CD4-positive, CD25-positive, alpha-beta regulatory T cell (primary cell): Measurements from ENCODE around the gene ASTN2. TPM values are rescaled to one million over a fixed set of nuclear protein-coding genes. Genes with fewer than 3 reads are reported as not detected.

ENCODE experiments used
- ATAC-seq, 2 donors: fragments of 150-1000 bp; cut with Tn5 transposase; one replicate each; pipeline ENCODE4 v1.10.0; 2021; ENCODE audit warnings: low read depth in 2 of 2, moderate number of reproducible peaks in 2 of 2, moderate library complexity in 1 of 2
- DNase-seq, 3 donors: peaks; one replicate each; pipeline versions ENCODE4 v3.0.0 to v3.0.0-alpha.2; 2012 to 2022; ENCODE audit warnings: mixed read lengths in 1 of 3
- H3K27ac ChIP-seq: one replicate; pipeline ENCODE4 v1.7.0; 2013; ENCODE audit warnings: mild to moderate bottlenecking, low read length; ENCODE audit not compliant: insufficient read depth, poor library complexity, severe bottlenecking
- H3K27me3 ChIP-seq: one replicate; pipeline ENCODE4 v1.7.0; 2013; ENCODE audit warnings: low read length; ENCODE audit not compliant: control insufficient read depth, insufficient read depth
- H3K36me3 ChIP-seq: one replicate; pipeline ENCODE4 v1.7.0; 2013; ENCODE audit warnings: mild to moderate bottlenecking, low read length, moderate library complexity; ENCODE audit not compliant: control insufficient read depth, insufficient read depth
- H3K4me1 ChIP-seq: 2 replicates; pipeline ENCODE4 v1.7.0; 2013; ENCODE audit warnings: mild to moderate bottlenecking, low read length; ENCODE audit not compliant: insufficient read depth, control insufficient read depth, poor library complexity, severe bottlenecking
- H3K4me3 ChIP-seq: one replicate; pipeline ENCODE4 v1.7.0; 2013; ENCODE audit warnings: low read depth, mild to moderate bottlenecking, low read length, moderate library complexity
- H3K9me3 ChIP-seq, 2 experiments: 1 replicate in 1 of 2; 2 replicates in 1 of 2; pipeline ENCODE4 v1.7.0; 2013; ENCODE audit warnings: low read length in 2 of 2, mild to moderate bottlenecking in 1 of 2, moderate library complexity in 1 of 2; ENCODE audit not compliant: control insufficient read depth in 2 of 2
- H3K27ac Mint-ChIP-seq, 3 donors: one replicate each; pipeline ENCODE4 v1.8.0; 2020 to 2022; ENCODE audit warnings: mild to moderate bottlenecking in 3 of 3, mixed read lengths in 3 of 3, moderate library complexity in 2 of 3
- H3K27me3 Mint-ChIP-seq: one replicate; pipeline ENCODE4 v1.8.0; 2022; ENCODE audit warnings: mild to moderate bottlenecking, mixed read lengths
- H3K36me3 Mint-ChIP-seq: one replicate; pipeline ENCODE4 v1.8.0; 2020; ENCODE audit warnings: mixed read lengths
- H3K4me1 Mint-ChIP-seq, 4 donors: one replicate each; pipeline ENCODE4 v1.8.0; 2020 to 2022; ENCODE audit warnings: mixed read lengths in 4 of 4, mild to moderate bottlenecking in 1 of 4
- H3K4me3 Mint-ChIP-seq, 4 donors: one replicate each; pipeline ENCODE4 v1.8.0; 2020 to 2022; ENCODE audit warnings: mild to moderate bottlenecking in 4 of 4, mixed read lengths in 4 of 4, moderate library complexity in 3 of 4
- H3K9me3 Mint-ChIP-seq, 7 donors: one replicate each; pipeline ENCODE4 v1.8.0; 2020 to 2022; ENCODE audit warnings: mixed read lengths in 7 of 7, mild to moderate bottlenecking in 3 of 7, moderate library complexity in 2 of 7
- polyA plus RNA-seq, 4 donors: library from polyadenylated mRNA; unstranded; fragments of 300-500 nt; fragmentation: Illumina TruSeq; gene quantifications; one replicate each; pipeline ENCODE4 v1.2.3, GENCODE V29; 2021
- total RNA-seq: library from RNA; stranded (reverse); gene quantifications from one replicate; pipeline ENCODE4 v1.2.3, GENCODE V29; 2022

Gene ASTN2
- total and polyA plus RNA-seq, 5 donors from 2014 or later = 5.0 to 9.9 (median 7.4) TPM

GRCh38 chr9:116479967-116480366 lies 934.9 kb downstream of the ASTN2 start:
- H3K9me3 Mint-ChIP-seq = peaks cover 0 to 2% (median 0%) of the 10 kb centered on the region in 7 donors
- Histone ChIP-seq H3K36me3 (no peaks in the 10 kb centered on the region), H3K4me3 (no peak overlapping the region), H3K9me3 (no peaks in the 10 kb centered on the region), H3K27me3 (no peaks in the 10 kb centered on the region), H3K4me1 (no peaks in the 10 kb centered on the region), H3K27ac (no peak overlapping the region)
- H3K27me3 Mint-ChIP-seq = no peaks in the 10 kb centered on the region
- H3K4me3 Mint-ChIP-seq = no peak overlapping the region
- ATAC-seq (no peak), DNase-seq (no peak)
- H3K27ac Mint-ChIP-seq = no peak overlapping the region
- no peaks in the 10 kb centered on the region for H3K4me1 Mint-ChIP-seq
- peaks cover 43% of the 10 kb centered on the region for H3K36me3 Mint-ChIP-seq

GRCh38 chr9:116479056-116479544 lies 935.8 kb downstream of the ASTN2 start:
- no peaks in the 10 kb centered on the region for H3K36me3 ChIP-seq
- H3K4me1 ChIP-seq = no peaks in the 10 kb centered on the region
- H3K4me1 Mint-ChIP-seq = no peaks in the 10 kb centered on the region
- no peak for ATAC-seq
- no peak for DNase-seq
- H3K4me3 Mint-ChIP-seq = no peak overlapping the region
- H3K9me3 ChIP-seq = no peaks in the 10 kb centered on the region
- H3K27me3 Mint-ChIP-seq = no peaks in the 10 kb centered on the region
- no peak overlapping the region for H3K27ac Mint-ChIP-seq
- no peak overlapping the region for H3K4me3 ChIP-seq
- H3K36me3 Mint-ChIP-seq = peaks cover 38% of the 10 kb centered on the region
- no peak overlapping the region for H3K27ac ChIP-seq
- peaks cover 0 to 2% (median 0%) of the 10 kb centered on the region in 7 donors for H3K9me3 Mint-ChIP-seq
- no peaks in the 10 kb centered on the region for H3K27me3 ChIP-seq

- Mint-ChIP-seq H3K27ac (no peak overlapping the region), H3K27me3 (no peaks in the 10 kb centered on the region), H3K4me3 (no peak overlapping the region), H3K36me3 (peaks cover 33% of the 10 kb centered on the region), H3K9me3 (peaks cover 0 to 2% (median 0%) of the 10 kb centered on the region in 7 donors), H3K4me1 (no peaks in the 10 kb centered on the region)
- H3K4me1 ChIP-seq = no peaks in the 10 kb centered on the region
- H3K27me3 ChIP-seq = no peaks in the 10 kb centered on the region
- no peak overlapping the region for H3K4me3 ChIP-seq
- no peak overlapping the region for H3K27ac ChIP-seq
- DNase-seq = no peak
- ATAC-seq = no peak
- no peaks in the 10 kb centered on the region for H3K36me3 ChIP-seq
- H3K9me3 ChIP-seq = no peaks in the 10 kb centered on the region
These were observed 937.2 kb downstream of the ASTN2 start for GRCh38 chr9:116477584-116478141.

GRCh38 chr9:116476935-116477381 lies 937.9 kb downstream of the ASTN2 start:
- ATAC-seq = no peak
- no peaks in the 10 kb centered on the region for H3K4me1 Mint-ChIP-seq
- no peaks in the 10 kb centered on the region for H3K36me3 ChIP-seq
- H3K36me3 Mint-ChIP-seq = peaks cover 37% of the 10 kb centered on the region
- H3K27ac ChIP-seq = no peak overlapping the region
- H3K27ac Mint-ChIP-seq = no peak overlapping the region
- H3K27me3 Mint-ChIP-seq = no peaks in the 10 kb centered on the region
- DNase-seq = no peak
- H3K27me3 ChIP-seq = no peaks in the 10 kb centered on the region
- no peaks in the 10 kb centered on the region for H3K4me1 ChIP-seq
- H3K9me3 Mint-ChIP-seq = peaks cover 0 to 2% (median 0%) of the 10 kb centered on the region in 7 donors
- H3K4me3 ChIP-seq = no peak overlapping the region
- H3K9me3 ChIP-seq = no peaks in the 10 kb centered on the region
- H3K4me3 Mint-ChIP-seq = no peak overlapping the region

GRCh38 chr9:116476002-116476401 lies 938.9 kb downstream of the ASTN2 start:
- no peaks in the 10 kb centered on the region for H3K36me3 ChIP-seq
- peak overlapping the region in 1 of 4 donors; percentile 6 for H3K4me3 Mint-ChIP-seq
- H3K9me3 ChIP-seq = no peaks in the 10 kb centered on the region
- no peaks in the 10 kb centered on the region for H3K4me1 ChIP-seq
- H3K27ac ChIP-seq = no peak overlapping the region
- H3K4me1 Mint-ChIP-seq = no peaks in the 10 kb centered on the region
- H3K36me3 Mint-ChIP-seq = peaks cover 39% of the 10 kb centered on the region
- no peaks in the 10 kb centered on the region for H3K27me3 ChIP-seq
- ATAC-seq = no peak
- H3K27me3 Mint-ChIP-seq = no peaks in the 10 kb centered on the region
- peaks cover 0 to 2% (median 0%) of the 10 kb centered on the region in 7 donors for H3K9me3 Mint-ChIP-seq
- H3K27ac Mint-ChIP-seq = peak overlapping the region in 1 of 3 donors; percentile 68
- DNase-seq = no peak
- no peak overlapping the region for H3K4me3 ChIP-seq

- Mint-ChIP-seq H3K27me3 (no peaks in the 10 kb centered on the region), H3K4me3 (no peak overlapping the region), H3K27ac (no peak overlapping the region), H3K9me3 (peaks cover 0 to 2% (median 0%) of the 10 kb centered on the region in 7 donors), H3K4me1 (no peaks in the 10 kb centered on the region), H3K36me3 (peaks cover 39% of the 10 kb centered on the region)
- Histone ChIP-seq H3K36me3 (no peaks in the 10 kb centered on the region), H3K4me1 (no peaks in the 10 kb centered on the region), H3K27me3 (no peaks in the 10 kb centered on the region), H3K4me3 (no peak overlapping the region), H3K27ac (no peak overlapping the region), H3K9me3 (no peaks in the 10 kb centered on the region)
- DNase-seq (no peak), ATAC-seq (no peak)
These were observed 939.7 kb downstream of the ASTN2 start for GRCh38 chr9:116475201-116475600.

GRCh38 chr9:116471944-116472506 lies 942.8 kb downstream of the ASTN2 start:
- H3K9me3 Mint-ChIP-seq = peaks cover 0 to 1% (median 0%) of the 10 kb centered on the region in 7 donors

More at GRCh38 chr9:116471944-116472506, 942.8 kb downstream of the ASTN2 start:
- Mint-ChIP-seq H3K4me3 (no peak overlapping the region), H3K4me1 (no peaks in the 10 kb centered on the region), H3K27ac (peak overlapping the region in 1 of 3 donors; percentile 12), H3K36me3 (peaks cover 22% of the 10 kb centered on the region), H3K27me3 (no peaks in the 10 kb centered on the region)
- ATAC-seq = no peak
- DNase-seq = no peak
- no peaks in the 10 kb centered on the region for H3K27me3 ChIP-seq
- no peaks in the 10 kb centered on the region for H3K9me3 ChIP-seq
- H3K36me3 ChIP-seq = no peaks in the 10 kb centered on the region
- H3K4me1 ChIP-seq = no peaks in the 10 kb centered on the region
- H3K27ac ChIP-seq = no peak overlapping the region
- no peak overlapping the region for H3K4me3 ChIP-seq
